ENCODE measurements around the gene NALCN.

GRCh38 chr13:101433895-101434294 is 17.6 kb upstream of the NALCN start:
- TF ChIP-seq CTCF (IDR thresholded peaks at IDR 0.05) (no peak), POLR2A (IDR thresholded peaks at IDR 0.05) (no peak)

Data from adrenal gland (tissue), 5 donors.